K562 (cell line): ENCODE measurements around the gene USP24. TPM values are rescaled to one million over a fixed set of nuclear protein-coding genes. Genes with fewer than 3 reads are reported as not detected.

Source experiments
- ATAC-seq: fragments of 200-7000 bp; cut with Tn5 transposase; 3 replicates; pipeline ENCODE4 v1.9.1; 2020; ENCODE audit warnings: moderate library complexity
- BruUV-seq: library from RNA; stranded (reverse); fragments of 400-500 nt; replicated peaks from 2 replicates; lab custom pipeline; 2021; lab: Mats Ljungman, UMichigan
- CTCF ChIA-PET: fragments of 300-600 bp; formaldehyde crosslinking; extraction: SDS; loops from one replicate; lab custom pipeline; 2021; ENCODE audit warnings: low intra/inter-chr PET ratio; lab: Yijun Ruan, JAX
- POLR2A ChIA-PET: fragments of 300-600, 350-650 bp; sonication (Branson Sonifier 250); formaldehyde crosslinking; extraction: SDS; loops from one replicate; lab custom pipeline; 2021; ENCODE audit warnings: antibody characterized with exemption, inconsistent platforms; lab: Yijun Ruan, JAX
- DNase-seq, 4 experiments: peaks; one replicate each; pipeline versions ENCODE4 v3.0.0 to v3.0.0-alpha.2; 2011 to 2018; ENCODE audit warnings: low spot score in 3 of 4, mixed read lengths in 3 of 4; ENCODE audit errors: extremely low read depth in 1 of 4
- FAIRE-seq: peaks from 2 replicates; lab custom pipeline; 2011; peaks lifted over from hg19 to GRCh38; lab: Jason Lieb, UNC
- H2AFZ ChIP-seq: 2 replicates; pipeline ENCODE4 v1.6.0; 2011; ENCODE audit warnings: low read depth, low read length, control low read depth, inconsistent platforms
- H3K27ac ChIP-seq: fragments of 200-600 bp; 3 replicates; pipeline ENCODE4 v1.8.0; 2011; ENCODE audit warnings: low read depth, mild to moderate bottlenecking, control low read depth, inconsistent platforms, low read length, moderate library complexity, mixed read lengths; ENCODE audit errors: extremely low read depth
- H3K27me3 ChIP-seq, 2 experiments: fragments of 300-600 bp in 1 of 2; 2 replicates in 1 of 2; 3 replicates in 1 of 2; pipeline versions ENCODE4 v1.6.0 to v1.8.0; 2011; ENCODE audit warnings: inconsistent platforms in 2 of 2, low read length in 2 of 2, mild to moderate bottlenecking in 1 of 2, mixed read lengths in 1 of 2, moderate library complexity in 1 of 2; ENCODE audit not compliant: control insufficient read depth in 2 of 2, insufficient read depth in 2 of 2
- H3K36me3 ChIP-seq: fragments of 300-600 bp; 3 replicates; pipeline ENCODE4 v1.8.0; 2011; ENCODE audit warnings: mild to moderate bottlenecking, low read length, inconsistent platforms; ENCODE audit not compliant: control insufficient read depth, insufficient read depth
- H3K4me1 ChIP-seq, 2 experiments: fragments of 200-600 bp in 1 of 2; replicated peaks in 1 of 2; 2 replicates in 1 of 2; 3 replicates in 1 of 2; pipeline versions ENCODE4 v1.5.1 to v1.8.0; 2011; ENCODE audit warnings: inconsistent platforms in 2 of 2, low read length in 2 of 2, mild to moderate bottlenecking in 1 of 2, mixed read lengths in 1 of 2, moderate library complexity in 1 of 2; ENCODE audit not compliant: control insufficient read depth in 2 of 2, insufficient read depth in 2 of 2
- H3K4me2 ChIP-seq: 2 replicates; pipeline ENCODE4 v1.6.1; 2011; ENCODE audit warnings: low read length, control low read depth, inconsistent platforms, mixed read lengths; ENCODE audit not compliant: insufficient read depth
- H3K4me3 ChIP-seq: fragments of 200-600 bp; sonication (generic), shearing (Covaris generic); 2 replicates; pipeline ENCODE4 v1.5.1; 2016; ENCODE audit warnings: control low read depth, inconsistent platforms
- H3K79me2 ChIP-seq: fragments of 200-600 bp; 3 replicates; pipeline ENCODE4 v1.8.0; 2011; ENCODE audit warnings: low read length, inconsistent platforms; ENCODE audit not compliant: control insufficient read depth, insufficient read depth
- H3K9ac ChIP-seq, 2 experiments: 2 replicates each; pipeline versions ENCODE4 v1.6.0 to v1.6.1; 2011; ENCODE audit warnings: low read depth in 2 of 2, low read length in 2 of 2, control low read depth in 1 of 2, inconsistent platforms in 1 of 2, mild to moderate bottlenecking in 1 of 2, mixed read lengths in 1 of 2; ENCODE audit not compliant: insufficient read depth in 1 of 2
- H3K9me1 ChIP-seq: one replicate; pipeline ENCODE4 v1.6.0; 2011; ENCODE audit warnings: inconsistent platforms, mild to moderate bottlenecking, low read length, moderate library complexity; ENCODE audit not compliant: control insufficient read depth, insufficient read depth
- H3K9me3 ChIP-seq: replicated peaks from 2 replicates; pipeline ENCODE4 v1.5.1; 2011; ENCODE audit warnings: low read depth, low read length, inconsistent platforms; ENCODE audit not compliant: control insufficient read depth, insufficient read depth
- H4K20me1 ChIP-seq: replicated peaks from 2 replicates; pipeline ENCODE4 v1.6.1; 2011; ENCODE audit warnings: low read length, inconsistent platforms, mixed read lengths; ENCODE audit not compliant: control insufficient read depth, insufficient read depth
- CXXC5 ChIP-seq: fragments of 250-450 bp; sonication (Bioruptor Pico); IDR thresholded peaks from 2 replicates; pipeline ENCODE4 v1.8.0; 2022; ENCODE audit warnings: inconsistent platforms, mild to moderate bottlenecking, moderate library complexity
- EHMT2 ChIP-seq: fragments of 450-650 bp; IDR thresholded peaks from 2 replicates; pipeline ENCODE4 v1.6.1; 2018; ENCODE audit warnings: antibody characterized with exemption
- KAT8 ChIP-seq: fragments of 450-650 bp; IDR thresholded peaks from 2 replicates; pipeline ENCODE4 v1.6.1; 2016; ENCODE audit warnings: low read depth, mild to moderate bottlenecking
- KLF10 ChIP-seq: fragments of 250-450 bp; sonication (Bioruptor Pico); IDR thresholded peaks from 2 replicates; pipeline ENCODE4 v1.6.1; 2021; ENCODE audit warnings: matching md5 sums
- POLR3G ChIP-seq: IDR thresholded peaks from 2 replicates; pipeline ENCODE4 v1.6.1; 2011; ENCODE audit not compliant: insufficient read length, insufficient replicate concordance; ENCODE audit errors: extremely low read depth
- RFX7 ChIP-seq: fragments of 250-450 bp; sonication (Bioruptor Pico); IDR thresholded peaks from 2 replicates; pipeline ENCODE4 v1.5.1; 2021; ENCODE audit warnings: mild to moderate bottlenecking
- ZNF512 ChIP-seq: IDR thresholded peaks from 2 replicates; pipeline ENCODE4 v1.6.1; 2016; ENCODE audit warnings: missing genetic modification characterization, missing compliant biosample characterization
- WGBS: fragments of 100-300 bp; shearing (Covaris generic); methylation state at CpG from one replicate; pipeline ENCODE4 v1.1.6; 2016; ENCODE audit warnings: low coverage, mixed read lengths; ENCODE audit not compliant: insufficient coverage; ENCODE audit errors: missing lambda C conversion rate; 5-methylcytosine and 5-hydroxymethylcytosine counted together
- in situ Hi-C: fragments of 300-500 bp; cut with MboI; formaldehyde crosslinking; loops from 4 replicates; pipeline ENCODE4 v1.15.0; 2018; ENCODE audit warnings: inconsistent platforms, mixed read lengths
- intact Hi-C: fragments of 100-400 bp; cut with micrococcal nuclease; formaldehyde crosslinking; loops from 2 replicates; pipeline ENCODE4 v1.14.2; 2022
- polyA plus RNA-seq, 8 experiments: library from polyadenylated mRNA; depleted of rRNA in 4 of 8; stranded (reverse) in 5 of 8; unstranded in 3 of 8; fragments of >200 nt; fragmentation: Nextera tagmentation in 2 of 8; fragmentation: Illumina TruSeq in 1 of 8; extraction: Ambion mirVana in 2 of 8; extraction: Trizol in 1 of 8; gene quantifications; 2 replicates each; pipeline versions ENCODE4 v1.2.1 to v1.2.3, GENCODE V29; 2011 to 2014; ENCODE audit warnings: inconsistent platforms in 1 of 8, missing spikeins in 1 of 8
- total RNA-seq, 7 experiments: library from RNA; depleted of rRNA in 6 of 7; stranded (reverse); fragments of >200 nt in 6 of 7; fragmentation: Illumina TruSeq in 2 of 7; extraction: Trizol in 2 of 7; gene quantifications; 2 replicates each; pipeline versions ENCODE4 v1.2.1 to v1.2.3, GENCODE V29; 2011 to 2021; ENCODE audit warnings: low replicate concordance in 1 of 7

USP24 gene
- total and polyA plus RNA-seq, 9 of the 15 experiments (the other 6 are each of a cell fraction or from before 2014, with no cell fraction given), result 7.7 to 62.6 (median 36.8) TPM

GRCh38 chr1:55154616-55155015 lies 60.5 kb downstream of the USP24 start:
- Histone ChIP-seq H3K9me3 (no peaks in the 10 kb centered on the region), H3K79me2 (no peaks in the 10 kb centered on the region), H3K9ac (no peak overlapping the region), H3K27ac (no peak overlapping the region), H3K4me2 (no peak overlapping the region), H3K4me1 (no peaks in the 10 kb centered on the region), H4K20me1 (no peaks in the 10 kb centered on the region), H3K36me3 (peaks cover 82% of the 10 kb centered on the region), H3K27me3 (no peaks in the 10 kb centered on the region), H2AFZ (no peak overlapping the region), H3K9me1 (no peaks in the 10 kb centered on the region), H3K4me3 (no peak overlapping the region)
- DNase-seq (no peak), ATAC-seq (no peak), FAIRE-seq (no peak)
- WGBS, result 91% methylated on average over 5 of the region's 5 CpGs
- in situ Hi-C loops (no loop called here), intact Hi-C loops (no loop called here)
- POLR2A ChIA-PET, result interaction anchor here (0.9 to 1.8 kb wide), 4 partner anchors 11 to 59 kb away, joined by 3 to 8 read pairs (median 6); no protein-coding TSS in a partner anchor
- BruUV-seq, result no TSS peak
- no peak for TF ChIP-seq KAT8
- TF ChIP-seq ZNF512, result no peak
- no peak for TF ChIP-seq RFX7 (CRISPR knock-in tag)
- no peak for TF ChIP-seq EHMT2
- TF ChIP-seq CXXC5 (CRISPR knock-in tag), result no peak
- no peak for TF ChIP-seq POLR3G
- no peak for TF ChIP-seq KLF10
- CTCF ChIA-PET, result no interaction called here
